ENCODE measurements around the gene ISG15. TPM values are rescaled to one million over a fixed set of nuclear protein-coding genes. Genes with fewer than 3 reads are reported as not detected.

Gene ISG15
- 26.9 TPM for total RNA-seq

GRCh38 chr1:1013105-1013921 is at the start of gene ISG15:
ISG15 (plus strand) TSS chr1:1013497; CDS start chr1:1013574, 77 bp downstream.

GRCh38 chr1:966135-966703 is 47.1 kb upstream of the ISG15 start, which contains the start of gene PLEKHN1:
PLEKHN1 (plus strand) TSS chr1:966482; CDS start chr1:966532, 50 bp downstream.

GRCh38 chr1:981955-982558 is 31.2 kb upstream of the ISG15 start, which contains the start of gene PERM1:
PERM1 (minus strand) TSS chr1:982093; CDS start chr1:981029, 1,064 bp downstream.

GRCh38 chr1:999725-1000356 is 13.5 kb upstream of the ISG15 start, which contains the start of gene HES4:
HES4 (minus strand) TSS chr1:1000097; CDS start chr1:999973, 124 bp downstream.

GRCh38 chr1:1020000-1020404 is 6.7 kb downstream of the ISG15 start, which contains the start of gene AGRN:
AGRN (plus strand) TSS chr1:1020120; CDS start chr1:1020173, 53 bp downstream.

Small RNA genes lying within 50 kb of the gene (small RNA-seq; reads per million reads assigned to genes)
- not detected for gene AL645608.3 (ENCODE audit: low replicate concordance)

Other genes starting within 250 kb of the ISG15 start
- gene SAMD11, start 89.6 kb upstream of the ISG15 start, total RNA-seq = 136 TPM
- 44.2 TPM for gene NOC2L, start 54.2 kb upstream of the ISG15 start, total RNA-seq
- 9.6 TPM for gene KLHL17, start 52.9 kb upstream of the ISG15 start, total RNA-seq
- 0.23 TPM for gene PLEKHN1, start 47.0 kb upstream of the ISG15 start, total RNA-seq
- gene PERM1, start 31.4 kb upstream of the ISG15 start, total RNA-seq = 5.4 TPM
- gene HES4, start 13.4 kb upstream of the ISG15 start, total RNA-seq = 46.8 TPM
- 246 TPM for gene AGRN, start 6.6 kb downstream of the ISG15 start, total RNA-seq
- 3.7 TPM for gene RNF223, start 60.8 kb downstream of the ISG15 start, total RNA-seq
- gene C1orf159, start 102.6 kb downstream of the ISG15 start, total RNA-seq = 12.2 TPM
- gene TTLL10, start 160.4 kb downstream of the ISG15 start, total RNA-seq = 0.76 TPM
- 1.2 TPM for gene TNFRSF18, start 193.1 kb downstream of the ISG15 start, total RNA-seq
- 3.3 TPM for gene TNFRSF4, start 200.7 kb downstream of the ISG15 start, total RNA-seq
- 94.4 TPM for gene SDF4, start 218.5 kb downstream of the ISG15 start, total RNA-seq
- gene B3GALT6, start 218.7 kb downstream of the ISG15 start, total RNA-seq = 16.0 TPM
- gene C1QTNF12, start 233.2 kb downstream of the ISG15 start, total RNA-seq = 5.3 TPM

Data from metanephros (tissue), 2 donors.